ENCODE measurements around the gene GPR146. TPM values are rescaled to one million over a fixed set of nuclear protein-coding genes. Genes with fewer than 3 reads are reported as not detected.

The GPR146 gene
- total RNA-seq, 1 experiment from 2014 or later, result 0.92 TPM

DNA sequence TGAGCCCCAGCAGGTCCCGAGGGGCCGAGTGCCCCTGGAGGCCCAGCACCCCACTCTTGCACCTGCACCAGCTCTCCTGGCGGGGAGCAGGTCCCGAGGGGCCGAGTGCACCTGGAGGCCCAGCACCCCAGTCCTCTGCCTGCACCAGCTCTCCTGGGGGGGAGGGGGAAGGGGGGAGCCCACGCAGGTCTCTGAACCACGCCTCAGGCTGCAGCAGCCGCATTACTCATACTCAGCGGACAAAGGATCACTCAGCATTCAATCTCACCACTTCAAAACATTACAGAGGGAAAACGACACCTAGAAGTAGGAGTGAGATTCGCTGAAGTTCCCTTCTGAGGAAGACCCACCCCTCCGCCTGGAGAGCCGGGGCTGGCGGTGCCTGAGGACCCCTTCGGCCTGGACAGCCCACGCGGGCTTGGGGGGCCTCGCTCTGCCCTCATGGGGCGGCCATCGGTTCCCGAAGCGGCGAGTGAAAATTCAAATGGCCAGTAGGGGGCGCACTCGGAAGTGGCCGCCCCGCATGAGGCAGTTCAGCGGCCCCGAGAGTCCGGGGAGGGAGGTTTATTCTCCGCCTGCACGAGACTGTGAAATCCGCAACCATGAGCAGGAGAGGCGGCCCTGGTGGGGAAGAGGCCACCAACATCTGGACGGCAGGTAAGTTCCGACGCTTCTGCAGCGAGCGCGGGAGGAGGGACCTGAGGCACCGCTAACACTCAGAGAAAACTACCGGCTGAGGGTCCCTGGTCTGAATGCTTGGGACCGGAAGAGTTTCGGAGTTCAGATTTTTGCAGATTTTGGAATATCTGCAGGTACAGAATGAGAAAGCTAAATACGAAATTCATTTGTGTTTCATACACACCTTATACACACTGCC lies 42.5 kb downstream of the GPR146 start:
- peak; percentile 88 for DNase-seq (ENCODE audit: low spot score)
- ChIA-PET POLR2A (no interaction called here), CTCF (interaction anchor here (0.7 to 2.6 kb wide), 23 partner anchors 8 to 96 kb away, joined by 3 to 19 read pairs (median 4); partner anchors contain the start of gene GPR146)
- Mint-ChIP-seq H3K4me3 (peak overlapping the region; percentile 63), H3K36me3 (peaks cover 1% of the 10 kb centered on the region; the same call in 1 of the 2 replicates), H3K4me1 (peaks cover 20% of the 10 kb centered on the region), H3K27ac (no peak overlapping the region), H3K27me3 (ENCODE audit: low read depth) (no peaks in the 10 kb centered on the region), H3K9me3 (no peaks in the 10 kb centered on the region)
- ATAC-seq, result peak; percentile 89
- TF ChIP-seq, protein P1, sequence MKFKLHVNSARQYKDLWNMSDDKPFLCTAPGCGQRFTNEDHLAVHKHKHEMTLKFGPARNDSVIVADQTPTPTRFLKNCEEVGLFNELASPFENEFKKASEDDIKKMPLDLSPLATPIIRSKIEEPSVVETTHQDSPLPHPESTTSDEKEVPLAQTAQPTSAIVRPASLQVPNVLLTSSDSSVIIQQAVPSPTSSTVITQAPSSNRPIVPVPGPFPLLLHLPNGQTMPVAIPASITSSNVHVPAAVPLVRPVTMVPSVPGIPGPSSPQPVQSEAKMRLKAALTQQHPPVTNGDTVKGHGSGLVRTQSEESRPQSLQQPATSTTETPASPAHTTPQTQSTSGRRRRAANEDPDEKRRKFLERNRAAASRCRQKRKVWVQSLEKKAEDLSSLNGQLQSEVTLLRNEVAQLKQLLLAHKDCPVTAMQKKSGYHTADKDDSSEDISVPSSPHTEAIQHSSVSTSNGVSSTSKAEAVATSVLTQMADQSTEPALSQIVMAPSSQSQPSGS (CRISPR knock-in tag; IDR thresholded peaks at IDR 0.05; ENCODE audit: borderline replicate concordance, low read depth), result no peak
- TF ChIP-seq, protein P2, sequence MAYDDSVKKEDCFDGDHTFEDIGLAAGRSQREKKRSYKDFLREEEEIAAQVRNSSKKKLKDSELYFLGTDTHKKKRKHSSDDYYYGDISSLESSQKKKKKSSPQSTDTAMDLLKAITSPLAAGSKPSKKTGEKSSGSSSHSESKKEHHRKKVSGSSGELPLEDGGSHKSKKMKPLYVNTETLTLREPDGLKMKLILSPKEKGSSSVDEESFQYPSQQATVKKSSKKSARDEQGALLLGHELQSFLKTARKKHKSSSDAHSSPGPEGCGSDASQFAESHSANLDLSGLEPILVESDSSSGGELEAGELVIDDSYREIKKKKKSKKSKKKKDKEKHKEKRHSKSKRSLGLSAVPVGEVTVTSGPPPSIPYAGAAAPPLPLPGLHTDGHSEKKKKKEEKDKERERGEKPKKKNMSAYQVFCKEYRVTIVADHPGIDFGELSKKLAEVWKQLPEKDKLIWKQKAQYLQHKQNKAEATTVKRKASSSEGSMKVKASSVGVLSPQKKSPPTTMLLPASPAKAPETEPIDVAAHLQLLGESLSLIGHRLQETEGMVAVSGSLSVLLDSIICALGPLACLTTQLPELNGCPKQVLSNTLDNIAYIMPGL (CRISPR knock-in tag; IDR thresholded peaks at IDR 0.05), result peak; percentile 90
- 0 out of 2 replicates have a peak, but pooled peaks have one; percentile 33 for TF ChIP-seq ETV6 (CRISPR knock-in tag; IDR thresholded peaks at IDR 0.05)
- TF ChIP-seq ZNF232 (CRISPR knock-in tag; IDR thresholded peaks at IDR 0.05), result no peak
- 0 out of 2 replicates have a peak, but pooled peaks have one; percentile 15 for TF ChIP-seq FOXP1 (CRISPR knock-in tag; IDR thresholded peaks at IDR 0.05; ENCODE audit: borderline replicate concordance)
- TF ChIP-seq, protein P3, sequence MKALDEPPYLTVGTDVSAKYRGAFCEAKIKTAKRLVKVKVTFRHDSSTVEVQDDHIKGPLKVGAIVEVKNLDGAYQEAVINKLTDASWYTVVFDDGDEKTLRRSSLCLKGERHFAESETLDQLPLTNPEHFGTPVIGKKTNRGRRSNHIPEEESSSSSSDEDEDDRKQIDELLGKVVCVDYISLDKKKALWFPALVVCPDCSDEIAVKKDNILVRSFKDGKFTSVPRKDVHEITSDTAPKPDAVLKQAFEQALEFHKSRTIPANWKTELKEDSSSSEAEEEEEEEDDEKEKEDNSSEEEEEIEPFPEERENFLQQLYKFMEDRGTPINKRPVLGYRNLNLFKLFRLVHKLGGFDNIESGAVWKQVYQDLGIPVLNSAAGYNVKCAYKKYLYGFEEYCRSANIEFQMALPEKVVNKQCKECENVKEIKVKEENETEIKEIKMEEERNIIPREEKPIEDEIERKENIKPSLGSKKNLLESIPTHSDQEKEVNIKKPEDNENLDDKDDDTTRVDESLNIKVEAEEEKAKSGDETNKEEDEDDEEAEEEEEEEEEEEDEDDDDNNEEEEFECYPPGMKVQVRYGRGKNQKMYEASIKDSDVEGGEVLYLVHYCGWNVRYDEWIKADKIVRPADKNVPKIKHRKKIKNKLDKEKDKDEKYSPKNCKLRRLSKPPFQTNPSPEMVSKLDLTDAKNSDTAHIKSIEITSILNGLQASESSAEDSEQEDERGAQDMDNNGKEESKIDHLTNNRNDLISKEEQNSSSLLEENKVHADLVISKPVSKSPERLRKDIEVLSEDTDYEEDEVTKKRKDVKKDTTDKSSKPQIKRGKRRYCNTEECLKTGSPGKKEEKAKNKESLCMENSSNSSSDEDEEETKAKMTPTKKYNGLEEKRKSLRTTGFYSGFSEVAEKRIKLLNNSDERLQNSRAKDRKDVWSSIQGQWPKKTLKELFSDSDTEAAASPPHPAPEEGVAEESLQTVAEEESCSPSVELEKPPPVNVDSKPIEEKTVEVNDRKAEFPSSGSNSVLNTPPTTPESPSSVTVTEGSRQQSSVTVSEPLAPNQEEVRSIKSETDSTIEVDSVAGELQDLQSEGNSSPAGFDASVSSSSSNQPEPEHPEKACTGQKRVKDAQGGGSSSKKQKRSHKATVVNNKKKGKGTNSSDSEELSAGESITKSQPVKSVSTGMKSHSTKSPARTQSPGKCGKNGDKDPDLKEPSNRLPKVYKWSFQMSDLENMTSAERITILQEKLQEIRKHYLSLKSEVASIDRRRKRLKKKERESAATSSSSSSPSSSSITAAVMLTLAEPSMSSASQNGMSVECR (CRISPR knock-in tag; IDR thresholded peaks at IDR 0.05; ENCODE audit: borderline replicate concordance), result no peak
- TF ChIP-seq, protein P4, sequence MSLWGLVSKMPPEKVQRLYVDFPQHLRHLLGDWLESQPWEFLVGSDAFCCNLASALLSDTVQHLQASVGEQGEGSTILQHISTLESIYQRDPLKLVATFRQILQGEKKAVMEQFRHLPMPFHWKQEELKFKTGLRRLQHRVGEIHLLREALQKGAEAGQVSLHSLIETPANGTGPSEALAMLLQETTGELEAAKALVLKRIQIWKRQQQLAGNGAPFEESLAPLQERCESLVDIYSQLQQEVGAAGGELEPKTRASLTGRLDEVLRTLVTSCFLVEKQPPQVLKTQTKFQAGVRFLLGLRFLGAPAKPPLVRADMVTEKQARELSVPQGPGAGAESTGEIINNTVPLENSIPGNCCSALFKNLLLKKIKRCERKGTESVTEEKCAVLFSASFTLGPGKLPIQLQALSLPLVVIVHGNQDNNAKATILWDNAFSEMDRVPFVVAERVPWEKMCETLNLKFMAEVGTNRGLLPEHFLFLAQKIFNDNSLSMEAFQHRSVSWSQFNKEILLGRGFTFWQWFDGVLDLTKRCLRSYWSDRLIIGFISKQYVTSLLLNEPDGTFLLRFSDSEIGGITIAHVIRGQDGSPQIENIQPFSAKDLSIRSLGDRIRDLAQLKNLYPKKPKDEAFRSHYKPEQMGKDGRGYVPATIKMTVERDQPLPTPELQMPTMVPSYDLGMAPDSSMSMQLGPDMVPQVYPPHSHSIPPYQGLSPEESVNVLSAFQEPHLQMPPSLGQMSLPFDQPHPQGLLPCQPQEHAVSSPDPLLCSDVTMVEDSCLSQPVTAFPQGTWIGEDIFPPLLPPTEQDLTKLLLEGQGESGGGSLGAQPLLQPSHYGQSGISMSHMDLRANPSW (CRISPR knock-in tag; conservative IDR thresholded peaks at IDR 0.05; ENCODE audit: low read depth), result no peak
- TF ChIP-seq, protein P5, sequence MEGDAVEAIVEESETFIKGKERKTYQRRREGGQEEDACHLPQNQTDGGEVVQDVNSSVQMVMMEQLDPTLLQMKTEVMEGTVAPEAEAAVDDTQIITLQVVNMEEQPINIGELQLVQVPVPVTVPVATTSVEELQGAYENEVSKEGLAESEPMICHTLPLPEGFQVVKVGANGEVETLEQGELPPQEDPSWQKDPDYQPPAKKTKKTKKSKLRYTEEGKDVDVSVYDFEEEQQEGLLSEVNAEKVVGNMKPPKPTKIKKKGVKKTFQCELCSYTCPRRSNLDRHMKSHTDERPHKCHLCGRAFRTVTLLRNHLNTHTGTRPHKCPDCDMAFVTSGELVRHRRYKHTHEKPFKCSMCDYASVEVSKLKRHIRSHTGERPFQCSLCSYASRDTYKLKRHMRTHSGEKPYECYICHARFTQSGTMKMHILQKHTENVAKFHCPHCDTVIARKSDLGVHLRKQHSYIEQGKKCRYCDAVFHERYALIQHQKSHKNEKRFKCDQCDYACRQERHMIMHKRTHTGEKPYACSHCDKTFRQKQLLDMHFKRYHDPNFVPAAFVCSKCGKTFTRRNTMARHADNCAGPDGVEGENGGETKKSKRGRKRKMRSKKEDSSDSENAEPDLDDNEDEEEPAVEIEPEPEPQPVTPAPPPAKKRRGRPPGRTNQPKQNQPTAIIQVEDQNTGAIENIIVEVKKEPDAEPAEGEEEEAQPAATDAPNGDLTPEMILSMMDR (IDR thresholded peaks at IDR 0.05), result peak; percentile 91
- TF ChIP-seq, protein P6, sequence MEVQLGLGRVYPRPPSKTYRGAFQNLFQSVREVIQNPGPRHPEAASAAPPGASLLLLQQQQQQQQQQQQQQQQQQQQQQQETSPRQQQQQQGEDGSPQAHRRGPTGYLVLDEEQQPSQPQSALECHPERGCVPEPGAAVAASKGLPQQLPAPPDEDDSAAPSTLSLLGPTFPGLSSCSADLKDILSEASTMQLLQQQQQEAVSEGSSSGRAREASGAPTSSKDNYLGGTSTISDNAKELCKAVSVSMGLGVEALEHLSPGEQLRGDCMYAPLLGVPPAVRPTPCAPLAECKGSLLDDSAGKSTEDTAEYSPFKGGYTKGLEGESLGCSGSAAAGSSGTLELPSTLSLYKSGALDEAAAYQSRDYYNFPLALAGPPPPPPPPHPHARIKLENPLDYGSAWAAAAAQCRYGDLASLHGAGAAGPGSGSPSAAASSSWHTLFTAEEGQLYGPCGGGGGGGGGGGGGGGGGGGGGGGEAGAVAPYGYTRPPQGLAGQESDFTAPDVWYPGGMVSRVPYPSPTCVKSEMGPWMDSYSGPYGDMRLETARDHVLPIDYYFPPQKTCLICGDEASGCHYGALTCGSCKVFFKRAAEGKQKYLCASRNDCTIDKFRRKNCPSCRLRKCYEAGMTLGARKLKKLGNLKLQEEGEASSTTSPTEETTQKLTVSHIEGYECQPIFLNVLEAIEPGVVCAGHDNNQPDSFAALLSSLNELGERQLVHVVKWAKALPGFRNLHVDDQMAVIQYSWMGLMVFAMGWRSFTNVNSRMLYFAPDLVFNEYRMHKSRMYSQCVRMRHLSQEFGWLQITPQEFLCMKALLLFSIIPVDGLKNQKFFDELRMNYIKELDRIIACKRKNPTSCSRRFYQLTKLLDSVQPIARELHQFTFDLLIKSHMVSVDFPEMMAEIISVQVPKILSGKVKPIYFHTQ (CRISPR knock-in tag; IDR thresholded peaks at IDR 0.05), result no peak
- TF ChIP-seq ZNF423 (CRISPR knock-in tag; IDR thresholded peaks at IDR 0.05), result no peak
- TF ChIP-seq, protein P7, sequence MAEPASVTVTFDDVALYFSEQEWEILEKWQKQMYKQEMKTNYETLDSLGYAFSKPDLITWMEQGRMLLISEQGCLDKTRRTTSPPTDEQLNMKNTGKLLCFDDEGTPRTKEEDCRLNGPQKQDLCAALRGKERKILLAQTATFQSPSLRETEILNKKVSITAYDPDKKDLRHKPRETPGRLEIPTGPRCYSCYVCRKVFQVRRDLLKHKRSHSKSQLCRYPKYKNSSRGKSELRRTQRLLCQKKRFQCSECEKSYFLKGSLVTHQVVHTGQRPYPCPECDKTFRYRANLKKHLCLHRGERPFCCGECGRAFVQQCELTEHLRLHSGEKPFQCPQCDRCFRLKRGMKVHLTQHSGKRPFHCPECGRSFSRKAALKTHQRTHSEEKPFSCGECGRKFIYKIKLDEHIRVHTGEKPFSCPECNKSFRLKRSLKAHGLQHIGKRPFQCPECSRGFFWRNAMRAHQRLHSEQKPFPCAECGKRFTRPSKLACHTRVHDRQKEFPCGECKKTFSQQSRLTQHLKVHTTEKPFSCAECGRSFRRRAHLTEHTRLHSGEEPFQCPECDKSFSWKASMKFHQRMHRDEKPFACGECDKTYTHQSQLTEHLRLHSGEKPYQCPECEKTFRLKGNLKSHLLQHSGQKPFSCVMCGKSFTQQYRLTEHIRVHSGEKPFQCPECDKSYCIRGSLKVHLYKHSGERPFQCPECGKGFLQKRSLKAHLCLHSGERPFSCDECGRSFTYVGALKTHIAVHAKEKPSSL (CRISPR knock-in tag; conservative IDR thresholded peaks at IDR 0.05), result no peak
- TF ChIP-seq, protein P8, sequence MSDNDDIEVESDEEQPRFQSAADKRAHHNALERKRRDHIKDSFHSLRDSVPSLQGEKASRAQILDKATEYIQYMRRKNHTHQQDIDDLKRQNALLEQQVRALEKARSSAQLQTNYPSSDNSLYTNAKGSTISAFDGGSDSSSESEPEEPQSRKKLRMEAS (CRISPR knock-in tag; IDR thresholded peaks at IDR 0.05), result peak; percentile 46; the same call in 1 of the 2 replicates
